ENCODE data around the gene ADAMTSL1.

DNA sequence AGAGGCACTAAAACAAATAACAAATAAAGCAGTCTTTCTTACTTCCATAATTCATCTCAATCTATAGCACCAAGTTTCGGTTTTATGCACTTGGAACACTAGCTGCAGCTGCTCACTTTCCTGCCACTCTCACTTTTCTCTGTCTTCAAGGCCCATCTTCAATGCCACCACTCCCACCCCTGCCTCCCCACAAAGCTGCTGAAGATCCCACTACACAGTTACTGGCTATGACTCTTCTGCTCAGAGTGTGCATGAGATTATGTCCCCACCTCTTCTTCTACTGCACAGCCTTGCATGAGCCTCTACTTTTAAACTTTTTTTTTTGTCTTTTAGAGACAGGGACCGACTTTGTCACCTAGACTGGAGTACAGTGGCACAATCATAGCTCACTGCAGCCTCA is 481.7 kb downstream of the ADAMTSL1 start:
- no peak for TF ChIP-seq CTCF (conservative IDR thresholded peaks at IDR 0.05; ENCODE audit: low read length)
- no peak for TF ChIP-seq EZH2phosphoT487 (IDR thresholded peaks at IDR 0.05; ENCODE audit: borderline replicate concordance, low read depth, low read length)
